ENCODE data around the gene NCBP3. TPM values are rescaled to one million over a fixed set of nuclear protein-coding genes. Genes with fewer than 3 reads are reported as not detected.

Gene NCBP3
- total RNA-seq, 4 donors from 2014 or later, result 22.2 to 25.7 (median 24.3) TPM

GRCh38 chr17:3828151-3828851 lies 17.7 kb downstream of the NCBP3 start:
- no peak for TF ChIP-seq POLR2A (IDR thresholded peaks at IDR 0.05)
- peak; percentile 89 for TF ChIP-seq POLR2AphosphoS5 (IDR thresholded peaks at IDR 0.05)
- TF ChIP-seq, protein P1, sequence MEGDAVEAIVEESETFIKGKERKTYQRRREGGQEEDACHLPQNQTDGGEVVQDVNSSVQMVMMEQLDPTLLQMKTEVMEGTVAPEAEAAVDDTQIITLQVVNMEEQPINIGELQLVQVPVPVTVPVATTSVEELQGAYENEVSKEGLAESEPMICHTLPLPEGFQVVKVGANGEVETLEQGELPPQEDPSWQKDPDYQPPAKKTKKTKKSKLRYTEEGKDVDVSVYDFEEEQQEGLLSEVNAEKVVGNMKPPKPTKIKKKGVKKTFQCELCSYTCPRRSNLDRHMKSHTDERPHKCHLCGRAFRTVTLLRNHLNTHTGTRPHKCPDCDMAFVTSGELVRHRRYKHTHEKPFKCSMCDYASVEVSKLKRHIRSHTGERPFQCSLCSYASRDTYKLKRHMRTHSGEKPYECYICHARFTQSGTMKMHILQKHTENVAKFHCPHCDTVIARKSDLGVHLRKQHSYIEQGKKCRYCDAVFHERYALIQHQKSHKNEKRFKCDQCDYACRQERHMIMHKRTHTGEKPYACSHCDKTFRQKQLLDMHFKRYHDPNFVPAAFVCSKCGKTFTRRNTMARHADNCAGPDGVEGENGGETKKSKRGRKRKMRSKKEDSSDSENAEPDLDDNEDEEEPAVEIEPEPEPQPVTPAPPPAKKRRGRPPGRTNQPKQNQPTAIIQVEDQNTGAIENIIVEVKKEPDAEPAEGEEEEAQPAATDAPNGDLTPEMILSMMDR (IDR thresholded peaks at IDR 0.05), result no peak
- Histone ChIP-seq H3K4me1 (peaks cover 0 to 23% (median 7%) of the 10 kb centered on the region in 3 donors), H3K36me3 (peaks cover 2 to 71% of the 10 kb centered on the region in 2 donors), H3K9me3 (no peaks in the 10 kb centered on the region), H3K4me3 (no peak overlapping the region), H3K27ac (peak overlapping the region; percentile 58 to 77 (median 72)), H3K27me3 (no peaks in the 10 kb centered on the region)
- WGBS, 2 donors (ENCODE audit: low coverage in 1 of 2), result 4 to 36% methylated on average over 2 to 3 of the region's 7 CpGs
- ATAC-seq, result peak; percentile 81

- Histone ChIP-seq H3K9me3 (no peaks in the 10 kb centered on the region), H3K4me1 (peaks cover 0 to 23% (median 7%) of the 10 kb centered on the region in 3 donors), H3K27me3 (no peaks in the 10 kb centered on the region), H3K4me3 (no peak overlapping the region), H3K36me3 (peaks cover 2 to 73% of the 10 kb centered on the region in 2 donors), H3K27ac (peak overlapping the region in 3 of 4 donors; percentile 58 to 77 (median 75))
- 59 to 70% methylated on average over 6 of the region's 6 CpGs for WGBS, 2 donors (ENCODE audit: low coverage in 1 of 2)
- no peak for ATAC-seq
- no peak for TF ChIP-seq POLR2AphosphoS5 (IDR thresholded peaks at IDR 0.05)
- TF ChIP-seq, protein P1 (IDR thresholded peaks at IDR 0.05), result peak in 3 of 4 experiments; percentile 28 to 34 (median 28)
Measured at GRCh38 chr17:3827124-3827773, 18.8 kb downstream of the NCBP3 start.

DNA sequence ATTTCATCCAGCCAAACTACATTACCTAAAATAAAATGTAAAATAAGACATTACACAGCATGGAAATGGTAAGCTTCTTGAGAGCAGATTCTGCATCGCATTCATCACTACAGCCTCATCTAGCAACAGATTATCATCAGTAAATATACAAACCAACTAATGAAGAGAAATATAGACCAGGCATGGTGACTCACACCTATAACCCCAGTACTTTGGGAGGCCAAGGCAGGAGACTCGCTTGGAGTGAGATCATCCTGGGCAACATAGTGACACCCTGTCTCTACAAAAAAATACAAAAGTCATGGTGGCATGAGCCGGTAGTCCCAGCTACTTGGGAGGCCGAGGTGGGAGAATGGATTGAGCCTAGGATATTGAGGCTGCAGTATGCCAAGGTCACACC lies 19.9 kb downstream of the NCBP3 start:
- H3K4me3 ChIP-seq, result no peak overlapping the region
- no peak for ATAC-seq
- H3K27me3 ChIP-seq, result no peaks in the 10 kb centered on the region
- no peaks in the 10 kb centered on the region for H3K9me3 ChIP-seq
- peaks cover 2 to 84% of the 10 kb centered on the region in 2 donors for H3K36me3 ChIP-seq
- H3K27ac ChIP-seq, result no peak overlapping the region
- peaks cover 0 to 23% (median 7%) of the 10 kb centered on the region in 3 donors for H3K4me1 ChIP-seq
- WGBS, 2 donors (ENCODE audit: low coverage in 1 of 2), result 83 to 91% methylated on average over 3 to 4 of the region's 4 CpGs
- TF ChIP-seq, protein P1 (IDR thresholded peaks at IDR 0.05), result no peak
- TF ChIP-seq POLR2AphosphoS5 (IDR thresholded peaks at IDR 0.05), result no peak
- no peak for TF ChIP-seq POLR2A (IDR thresholded peaks at IDR 0.05)
- TF ChIP-seq EP300 (IDR thresholded peaks at IDR 0.05), result no peak

DNA sequence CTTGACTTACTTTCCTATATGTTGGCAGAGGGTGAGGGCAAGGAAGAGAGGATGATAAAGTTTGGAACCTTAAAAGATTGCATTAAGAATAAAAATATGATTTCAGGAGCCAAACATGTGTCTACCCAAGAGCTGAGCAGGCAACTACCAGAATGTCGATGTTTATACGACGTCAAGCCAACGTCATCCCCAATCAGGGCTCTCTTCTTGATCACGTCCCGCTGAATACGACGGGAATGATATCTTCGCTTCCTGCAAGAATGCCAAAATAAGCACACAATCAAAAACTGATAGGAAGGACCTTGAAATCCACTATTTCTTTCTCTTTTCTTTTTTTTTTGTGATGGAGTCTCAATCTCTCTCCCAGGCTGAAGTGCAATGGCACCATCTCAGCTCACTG lies 24.9 kb downstream of the NCBP3 start:
- Histone ChIP-seq H3K9me3 (no peaks in the 10 kb centered on the region), H3K4me3 (no peak overlapping the region), H3K27me3 (no peaks in the 10 kb centered on the region), H3K27ac (no peak overlapping the region), H3K4me1 (no peaks in the 10 kb centered on the region), H3K36me3 (peaks cover 9 to 100% of the 10 kb centered on the region in 2 donors)
- TF ChIP-seq EP300 (IDR thresholded peaks at IDR 0.05) (no peak), POLR2A (IDR thresholded peaks at IDR 0.05) (no peak), POLR2AphosphoS5 (IDR thresholded peaks at IDR 0.05) (no peak)
- TF ChIP-seq, protein P1 (IDR thresholded peaks at IDR 0.05), result no peak
- WGBS, 2 donors (ENCODE audit: low coverage in 1 of 2), result 91 to 93% methylated on average over 9 of the region's 9 CpGs
- ATAC-seq, result no peak

GRCh38 chr17:3818786-3819185 lies 27.3 kb downstream of the NCBP3 start:
- TF ChIP-seq, protein P1 (IDR thresholded peaks at IDR 0.05), result no peak
- TF ChIP-seq EP300 (IDR thresholded peaks at IDR 0.05), result no peak
- no peak for TF ChIP-seq POLR2A (IDR thresholded peaks at IDR 0.05)
- no peak for TF ChIP-seq POLR2AphosphoS5 (IDR thresholded peaks at IDR 0.05)
- WGBS, 2 donors (ENCODE audit: low coverage in 1 of 2), result 64 to 77% methylated on average over 6 of the region's 6 CpGs
- no peak overlapping the region for H3K4me3 ChIP-seq
- no peaks in the 10 kb centered on the region for H3K27me3 ChIP-seq
- H3K4me1 ChIP-seq, result no peaks in the 10 kb centered on the region
- no peak overlapping the region for H3K27ac ChIP-seq
- H3K36me3 ChIP-seq, result peaks cover 14 to 100% of the 10 kb centered on the region in 2 donors
- no peak for ATAC-seq
- no peaks in the 10 kb centered on the region for H3K9me3 ChIP-seq

Data from gastroesophageal sphincter (tissue), 4 donors.